NCI-H128 (cell line): ENCODE measurements around the gene NAA38.
"Not testable (repeated sequence)": the region's sequence is repeated elsewhere in the genome, so short reads cannot be mapped to it uniquely, and the experiment has no call there.

Experiments
- DNase-seq: peaks from one replicate; lab custom pipeline; 2025; ENCODE audit not compliant: unreplicated experiment; lab: John Stamatoyannopoulos, UW

Gene NAA38

GRCh38 chr17:7825206-7825990 is 32.0 kb downstream of the NAA38 start:
- no peak for DNase-seq

- no peak for DNase-seq
Measured at GRCh38 chr17:7824021-7824924, 33.1 kb downstream of the NAA38 start.

GRCh38 chr17:7823581-7824001 is 33.8 kb downstream of the NAA38 start:
- DNase-seq, result no peak

GRCh38 chr17:7822126-7822525 is 35.2 kb downstream of the NAA38 start:
- DNase-seq, result no peak

- no peak for DNase-seq
Measured at GRCh38 chr17:7820231-7820630, 37.1 kb downstream of the NAA38 start.

GRCh38 chr17:7818746-7819645 is 38.4 kb downstream of the NAA38 start:
- no peak for DNase-seq

- DNase-seq, result no peak
Measured at GRCh38 chr17:7818026-7818425, 39.3 kb downstream of the NAA38 start.

- DNase-seq, result no peak
Measured at GRCh38 chr17:7817643-7817964, 39.8 kb downstream of the NAA38 start.

GRCh38 chr17:7816926-7817642 is 40.3 kb downstream of the NAA38 start:
- no peak for DNase-seq

GRCh38 chr17:7814969-7815368 is 42.4 kb downstream of the NAA38 start:
- DNase-seq, result no peak

GRCh38 chr17:7811251-7811650 is 46.1 kb downstream of the NAA38 start:
- no peak for DNase-seq

- DNase-seq, result not testable (repeated sequence)
Measured at GRCh38 chr17:7809791-7810343, 47.5 kb downstream of the NAA38 start.

- no peak for DNase-seq
Measured at GRCh38 chr17:7809086-7809790, 48.1 kb downstream of the NAA38 start.

- DNase-seq, result no peak
Measured at GRCh38 chr17:7807206-7807605, 50.2 kb downstream of the NAA38 start.
